SU-DHL-6 (cell line): Measurements from ENCODE around the gene ADRA2A.

Experiments
- H2AFZ ChIP-seq: fragments of 200-600 bp; sonication (generic); 2 replicates; pipeline ENCODE4 v1.6.1; 2014; ENCODE audit warnings: low read depth, mild to moderate bottlenecking, moderate library complexity, mixed read lengths, antibody characterized with exemption, low read length; ENCODE audit not compliant: severe bottlenecking
- H3F3A ChIP-seq: fragments of 200-600 bp; shearing (Covaris generic); 2 replicates; pipeline ENCODE4 v1.6.0; 2016; ENCODE audit warnings: antibody characterized with exemption, mild to moderate bottlenecking; ENCODE audit not compliant: insufficient read depth
- H3K27ac ChIP-seq: fragments of 200-600 bp; sonication (generic); 2 replicates; pipeline ENCODE4 v1.5.1; 2016; ENCODE audit warnings: low read depth, mild to moderate bottlenecking, low read length, moderate library complexity, mixed read lengths
- H3K27me3 ChIP-seq: fragments of 200-600 bp; sonication (generic), shearing (Covaris generic); 2 replicates; pipeline ENCODE4 v1.6.0; 2014; ENCODE audit warnings: mild to moderate bottlenecking, low read length
- H3K36me3 ChIP-seq: fragments of 200-600 bp; sonication (generic); 2 replicates; pipeline ENCODE4 v1.6.1; 2014; ENCODE audit warnings: mild to moderate bottlenecking, low read length, mixed read lengths
- H3K4me2 ChIP-seq: fragments of 300-600, 200-600 bp; shearing (Covaris generic), sonication (generic); 2 replicates; pipeline ENCODE4 v1.6.0; 2014; ENCODE audit warnings: low read length, low read depth, mild to moderate bottlenecking; ENCODE audit not compliant: poor library complexity, severe bottlenecking
- H3K4me3 ChIP-seq: fragments of 200-600 bp; sonication (generic); 2 replicates; pipeline ENCODE4 v1.5.1; 2014; ENCODE audit warnings: antibody characterized with exemption, low read length, mild to moderate bottlenecking, mixed read lengths; ENCODE audit not compliant: insufficient read depth, poor library complexity, severe bottlenecking
- H3K79me2 ChIP-seq: fragments of 200-600 bp; sonication (generic); 2 replicates; pipeline ENCODE4 v1.6.1; 2014; ENCODE audit warnings: mild to moderate bottlenecking, low read length, moderate library complexity; ENCODE audit not compliant: insufficient read depth
- H3K9ac ChIP-seq: fragments of 200-600 bp; sonication (generic); 2 replicates; pipeline ENCODE4 v1.7.0; 2014; ENCODE audit warnings: mild to moderate bottlenecking, low read length
- H3K9me2 ChIP-seq: fragments of 200-600 bp; sonication (generic); replicated peaks from 2 replicates; pipeline ENCODE4 v1.6.1; 2014; ENCODE audit warnings: low read length; ENCODE audit not compliant: insufficient read depth
- H3K9me3 ChIP-seq: fragments of 200-600 bp; sonication (generic); 2 replicates; pipeline ENCODE4 v1.6.1; 2014; ENCODE audit warnings: low read length, mixed read lengths; ENCODE audit not compliant: insufficient read depth
- H4K20me1 ChIP-seq: fragments of 200-600 bp; sonication (generic); 2 replicates; pipeline ENCODE4 v1.6.1; 2014; ENCODE audit warnings: low read depth, mild to moderate bottlenecking, antibody characterized with exemption, low read length, moderate library complexity, mixed read lengths
- CTCF ChIP-seq: fragments of 200-600 bp; sonication (generic); IDR thresholded peaks from one replicate; pipeline ENCODE4 v1.5.1; 2017; ENCODE audit warnings: antibody characterized with exemption, mild to moderate bottlenecking, low read length, moderate library complexity; ENCODE audit not compliant: insufficient read depth, poor library complexity, severe bottlenecking
- EZH2phosphoT487 ChIP-seq: fragments of 200-600 bp; sonication (generic), shearing (Covaris generic); conservative IDR thresholded peaks from 2 replicates; pipeline ENCODE4 v1.6.1; 2018; ENCODE audit warnings: mild to moderate bottlenecking, antibody characterized with exemption, low read length, moderate library complexity, mixed read lengths

The ADRA2A gene

GRCh38 chr10:111063471-111063870 is 13.4 kb upstream of the ADRA2A start:
- Histone ChIP-seq H3K9me2 (no peaks in the 10 kb centered on the region), H3K4me3 (no peak overlapping the region), H3K27ac (no peak overlapping the region), H2AFZ (no peak overlapping the region), H3K27me3 (no peaks in the 10 kb centered on the region), H4K20me1 (no peaks in the 10 kb centered on the region), H3F3A (no peaks in the 10 kb centered on the region), H3K9me3 (no peaks in the 10 kb centered on the region), H3K4me2 (no peak overlapping the region), H3K9ac (no peak overlapping the region), H3K36me3 (no peaks in the 10 kb centered on the region), H3K79me2 (no peaks in the 10 kb centered on the region)
- TF ChIP-seq CTCF: no peak
- TF ChIP-seq EZH2phosphoT487: no peak

- Histone ChIP-seq H3F3A (no peaks in the 10 kb centered on the region), H3K9ac (no peak overlapping the region), H3K9me3 (no peaks in the 10 kb centered on the region), H2AFZ (no peak overlapping the region), H3K36me3 (no peaks in the 10 kb centered on the region), H3K79me2 (no peaks in the 10 kb centered on the region), H3K27ac (no peak overlapping the region), H3K27me3 (no peaks in the 10 kb centered on the region), H3K4me3 (no peak overlapping the region), H3K4me2 (no peak overlapping the region), H3K9me2 (no peaks in the 10 kb centered on the region), H4K20me1 (no peaks in the 10 kb centered on the region)
- TF ChIP-seq CTCF: no peak
- TF ChIP-seq EZH2phosphoT487: no peak
Measured at GRCh38 chr10:111072232-111072631, 4.6 kb upstream of the ADRA2A start.

GRCh38 chr10:111075577-111076185 is 1.1 kb upstream of the ADRA2A start:
- no peaks in the 10 kb centered on the region for H3K36me3 ChIP-seq
- H3K4me2 ChIP-seq: no peak overlapping the region
- H3K9me3 ChIP-seq: no peaks in the 10 kb centered on the region
- H3K9ac ChIP-seq: no peak overlapping the region
- H3K9me2 ChIP-seq: no peaks in the 10 kb centered on the region
- no peak overlapping the region for H3K4me3 ChIP-seq
- no peaks in the 10 kb centered on the region for H3F3A ChIP-seq
- H2AFZ ChIP-seq: no peak overlapping the region
- no peaks in the 10 kb centered on the region for H3K79me2 ChIP-seq
- H3K27me3 ChIP-seq: no peaks in the 10 kb centered on the region
- TF ChIP-seq EZH2phosphoT487 (no peak), CTCF (no peak)
- no peaks in the 10 kb centered on the region for H4K20me1 ChIP-seq
- no peak overlapping the region for H3K27ac ChIP-seq
